SIG-M5 (cell line): ENCODE measurements around the gene ERBB2.
"Not testable (repeated sequence)": the region's sequence is repeated elsewhere in the genome, so short reads cannot be mapped to it uniquely, and the experiment has no call there.

Experiments
- DNase-seq: peaks from one replicate; lab custom pipeline; 2025; lab: John Stamatoyannopoulos, UW

ERBB2 gene

GRCh38 chr17:39703913-39704312 is 4.0 kb downstream of the ERBB2 start:
- no peak for DNase-seq

GRCh38 chr17:39704821-39705551 is 5.1 kb downstream of the ERBB2 start:
- no peak for DNase-seq

- no peak for DNase-seq
Observed at GRCh38 chr17:39705786-39706348, 6.0 kb downstream of the ERBB2 start.

- DNase-seq, result no peak
Observed at GRCh38 chr17:39706383-39706782, 6.5 kb downstream of the ERBB2 start.

GRCh38 chr17:39706921-39707337 is 7.1 kb downstream of the ERBB2 start:
- DNase-seq, result no peak

- no peak for DNase-seq
Observed at GRCh38 chr17:39709319-39709997, 9.6 kb downstream of the ERBB2 start.

GRCh38 chr17:39709998-39710964 is 10.4 kb downstream of the ERBB2 start:
- DNase-seq, result no peak

GRCh38 chr17:39711071-39711470 is 11.2 kb downstream of the ERBB2 start:
- DNase-seq, result not testable (repeated sequence)

- DNase-seq, result no peak
Observed at GRCh38 chr17:39711851-39712250, 12.0 kb downstream of the ERBB2 start.

GRCh38 chr17:39714234-39714633 is 14.4 kb downstream of the ERBB2 start:
- no peak for DNase-seq

GRCh38 chr17:39715375-39716072 is 15.7 kb downstream of the ERBB2 start:
- no peak for DNase-seq

- DNase-seq, result no peak
Observed at GRCh38 chr17:39716073-39716818, 16.4 kb downstream of the ERBB2 start.

GRCh38 chr17:39716879-39717536 is 17.1 kb downstream of the ERBB2 start:
- no peak for DNase-seq

GRCh38 chr17:39717660-39718059 is 17.8 kb downstream of the ERBB2 start:
- no peak for DNase-seq

GRCh38 chr17:39719563-39720355 is 19.9 kb downstream of the ERBB2 start:
- no peak for DNase-seq

GRCh38 chr17:39722104-39722503 is 22.2 kb downstream of the ERBB2 start:
- no peak for DNase-seq

GRCh38 chr17:39722965-39723848 is 23.3 kb downstream of the ERBB2 start:
- no peak for DNase-seq

- no peak for DNase-seq
Observed at GRCh38 chr17:39724731-39725130, 24.9 kb downstream of the ERBB2 start.
